ENCODE data around the gene SPAG16.

GRCh38 chr2:213787869-213788268 is 503.6 kb downstream of the SPAG16 start:
- TF ChIP-seq, protein P1, sequence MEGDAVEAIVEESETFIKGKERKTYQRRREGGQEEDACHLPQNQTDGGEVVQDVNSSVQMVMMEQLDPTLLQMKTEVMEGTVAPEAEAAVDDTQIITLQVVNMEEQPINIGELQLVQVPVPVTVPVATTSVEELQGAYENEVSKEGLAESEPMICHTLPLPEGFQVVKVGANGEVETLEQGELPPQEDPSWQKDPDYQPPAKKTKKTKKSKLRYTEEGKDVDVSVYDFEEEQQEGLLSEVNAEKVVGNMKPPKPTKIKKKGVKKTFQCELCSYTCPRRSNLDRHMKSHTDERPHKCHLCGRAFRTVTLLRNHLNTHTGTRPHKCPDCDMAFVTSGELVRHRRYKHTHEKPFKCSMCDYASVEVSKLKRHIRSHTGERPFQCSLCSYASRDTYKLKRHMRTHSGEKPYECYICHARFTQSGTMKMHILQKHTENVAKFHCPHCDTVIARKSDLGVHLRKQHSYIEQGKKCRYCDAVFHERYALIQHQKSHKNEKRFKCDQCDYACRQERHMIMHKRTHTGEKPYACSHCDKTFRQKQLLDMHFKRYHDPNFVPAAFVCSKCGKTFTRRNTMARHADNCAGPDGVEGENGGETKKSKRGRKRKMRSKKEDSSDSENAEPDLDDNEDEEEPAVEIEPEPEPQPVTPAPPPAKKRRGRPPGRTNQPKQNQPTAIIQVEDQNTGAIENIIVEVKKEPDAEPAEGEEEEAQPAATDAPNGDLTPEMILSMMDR (IDR thresholded peaks at IDR 0.05; ENCODE audit: insufficient read depth, low read depth, low read length) = no peak
- TF ChIP-seq EZH2 (IDR thresholded peaks at IDR 0.05; ENCODE audit: insufficient read depth, low read length) = no peak

Measured in astrocyte (in vitro differentiated cells and primary cell).